ENCODE data around the gene DLG5. TPM values are rescaled to one million over a fixed set of nuclear protein-coding genes. Genes with fewer than 3 reads are reported as not detected.

Gene DLG5
- total RNA-seq, 1 experiment from 2014 or later = 69.7 TPM

DNA sequence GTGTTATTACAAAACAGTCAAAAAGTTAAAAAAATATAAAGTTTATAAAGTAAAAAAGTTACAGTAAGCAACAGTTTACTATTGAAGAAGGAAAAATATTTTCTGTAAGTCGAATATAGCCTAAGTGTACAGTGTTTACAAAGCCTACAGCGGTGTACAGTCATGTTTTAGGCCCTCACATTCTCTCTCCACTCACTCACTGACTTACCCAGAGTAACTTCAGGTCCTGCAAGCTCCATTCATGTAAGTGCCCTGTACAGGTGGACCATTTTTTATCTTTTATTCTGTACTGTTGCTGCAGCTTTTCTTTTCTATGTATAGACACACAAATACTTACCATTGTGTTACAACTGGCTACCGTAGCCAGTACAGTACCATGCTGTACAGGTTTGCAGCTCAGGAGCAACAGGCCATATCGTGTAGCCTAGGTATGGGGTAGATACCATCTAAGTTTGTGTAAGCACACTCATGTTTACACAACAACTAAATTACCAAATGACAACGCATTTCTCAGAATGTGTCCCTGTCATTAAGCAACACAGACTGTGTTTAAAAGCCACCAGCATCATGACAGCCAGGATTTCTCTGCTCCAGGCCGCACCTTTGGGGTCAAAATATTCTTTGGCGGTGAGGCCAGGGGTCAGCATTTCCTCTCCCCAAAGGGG, 67.2 kb downstream of the DLG5 start:
- H3K9me3 Mint-ChIP-seq (ENCODE audit: unreplicated experiment) = no peaks in the 10 kb centered on the region
- TF ChIP-seq, protein P1, sequence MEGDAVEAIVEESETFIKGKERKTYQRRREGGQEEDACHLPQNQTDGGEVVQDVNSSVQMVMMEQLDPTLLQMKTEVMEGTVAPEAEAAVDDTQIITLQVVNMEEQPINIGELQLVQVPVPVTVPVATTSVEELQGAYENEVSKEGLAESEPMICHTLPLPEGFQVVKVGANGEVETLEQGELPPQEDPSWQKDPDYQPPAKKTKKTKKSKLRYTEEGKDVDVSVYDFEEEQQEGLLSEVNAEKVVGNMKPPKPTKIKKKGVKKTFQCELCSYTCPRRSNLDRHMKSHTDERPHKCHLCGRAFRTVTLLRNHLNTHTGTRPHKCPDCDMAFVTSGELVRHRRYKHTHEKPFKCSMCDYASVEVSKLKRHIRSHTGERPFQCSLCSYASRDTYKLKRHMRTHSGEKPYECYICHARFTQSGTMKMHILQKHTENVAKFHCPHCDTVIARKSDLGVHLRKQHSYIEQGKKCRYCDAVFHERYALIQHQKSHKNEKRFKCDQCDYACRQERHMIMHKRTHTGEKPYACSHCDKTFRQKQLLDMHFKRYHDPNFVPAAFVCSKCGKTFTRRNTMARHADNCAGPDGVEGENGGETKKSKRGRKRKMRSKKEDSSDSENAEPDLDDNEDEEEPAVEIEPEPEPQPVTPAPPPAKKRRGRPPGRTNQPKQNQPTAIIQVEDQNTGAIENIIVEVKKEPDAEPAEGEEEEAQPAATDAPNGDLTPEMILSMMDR (IDR thresholded peaks at IDR 0.05; ENCODE audit: insufficient read depth in 1 of 2, low read depth in 1 of 2, low read length in 1 of 2, severe bottlenecking in 1 of 2, unreplicated experiment in 1 of 2) = no peak
- CTCF ChIA-PET = interaction anchor here (0.5 to 1.6 kb wide), 2 partner anchors 13 to 340 kb away, joined by 3 to 4 read pairs; no protein-coding TSS in a partner anchor
- no peaks in the 10 kb centered on the region for H3K27me3 Mint-ChIP-seq (ENCODE audit: insufficient read depth, unreplicated experiment)
- POLR2A ChIA-PET = no interaction called here
- peaks cover 46% of the 10 kb centered on the region for H3K36me3 Mint-ChIP-seq (ENCODE audit: insufficient read depth, unreplicated experiment)
- no peaks in the 10 kb centered on the region for H3K9me3 ChIP-seq
- H3K4me1 Mint-ChIP-seq (ENCODE audit: low read depth, unreplicated experiment) = peaks cover 15% of the 10 kb centered on the region
- intact Hi-C loops (cut with micrococcal nuclease; ENCODE audit: unreplicated experiment) = no loop called here
- H3K4me3 Mint-ChIP-seq (ENCODE audit: unreplicated experiment) = no peak overlapping the region
- H3K27me3 ChIP-seq (replicated peaks; ENCODE audit: control insufficient read depth, insufficient read depth, low read length) = no peaks in the 10 kb centered on the region
- no peak overlapping the region for H3K27ac Mint-ChIP-seq (ENCODE audit: unreplicated experiment)
- DNase-seq = no peak
- peaks cover 13% of the 10 kb centered on the region for H3K4me1 ChIP-seq
- H3K4me3 ChIP-seq (ENCODE audit: low read depth, low read length) = no peak overlapping the region
- no TSS peak for BruUV-seq (replicated peaks)
- H3K36me3 ChIP-seq (ENCODE audit: control insufficient read depth, insufficient read depth, low read length) = 0 out of 2 replicates have a peak, but pooled peaks cover 2% of the 10 kb centered on the region

DNA sequence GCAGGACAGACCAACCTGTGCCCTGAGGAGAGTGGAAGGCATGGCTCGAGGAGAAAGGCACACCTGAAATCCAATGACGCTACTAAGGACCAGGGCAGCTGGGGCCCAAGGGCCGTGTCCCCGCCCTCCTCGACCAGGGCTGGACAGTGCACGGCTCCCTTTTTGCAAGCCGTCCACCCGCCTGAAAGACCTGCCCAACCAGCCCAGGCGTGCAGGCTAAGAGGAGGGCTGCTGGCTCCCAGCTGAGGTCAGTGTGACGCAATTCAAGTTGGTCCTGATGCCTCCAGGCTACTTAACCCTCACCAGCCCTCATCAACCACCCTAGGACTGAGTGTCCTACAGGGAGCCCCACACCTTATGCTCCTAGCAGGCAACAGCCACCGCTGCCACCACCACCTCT, 69.3 kb downstream of the DLG5 start:
- Mint-ChIP-seq H3K36me3 (ENCODE audit: insufficient read depth, unreplicated experiment) (peaks cover 50% of the 10 kb centered on the region), H3K4me3 (ENCODE audit: unreplicated experiment) (no peak overlapping the region), H3K4me1 (ENCODE audit: low read depth, unreplicated experiment) (peaks cover 15% of the 10 kb centered on the region), H3K27me3 (ENCODE audit: insufficient read depth, unreplicated experiment) (no peaks in the 10 kb centered on the region), H3K27ac (ENCODE audit: unreplicated experiment) (peak overlapping the region; percentile 74), H3K9me3 (ENCODE audit: unreplicated experiment) (no peaks in the 10 kb centered on the region)
- BruUV-seq (replicated peaks) = no TSS peak
- peak; percentile 86 for DNase-seq
- POLR2A ChIA-PET = no interaction called here
- H3K27me3 ChIP-seq (replicated peaks; ENCODE audit: control insufficient read depth, insufficient read depth, low read length) = no peaks in the 10 kb centered on the region
- H3K4me1 ChIP-seq = peaks cover 13% of the 10 kb centered on the region
- TF ChIP-seq, protein P1 (IDR thresholded peaks at IDR 0.05; ENCODE audit: insufficient read depth in 1 of 2, low read depth in 1 of 2, low read length in 1 of 2, severe bottlenecking in 1 of 2, unreplicated experiment in 1 of 2) = no peak
- CTCF ChIA-PET = interaction anchor here (0.5 kb wide), 1 partner anchor 189 kb away, joined by 3 read pairs; no protein-coding TSS in a partner anchor
- no peaks in the 10 kb centered on the region for H3K9me3 ChIP-seq
- no peak overlapping the region for H3K4me3 ChIP-seq (ENCODE audit: low read depth, low read length)
- intact Hi-C loops (cut with micrococcal nuclease; ENCODE audit: unreplicated experiment) = loop anchor here (1.0 to 2.0 kb wide), 2 partner anchors 8 to 32 kb away; no protein-coding TSS in a partner anchor
- peaks cover 6% of the 10 kb centered on the region for H3K36me3 ChIP-seq (ENCODE audit: control insufficient read depth, insufficient read depth, low read length)

DNA sequence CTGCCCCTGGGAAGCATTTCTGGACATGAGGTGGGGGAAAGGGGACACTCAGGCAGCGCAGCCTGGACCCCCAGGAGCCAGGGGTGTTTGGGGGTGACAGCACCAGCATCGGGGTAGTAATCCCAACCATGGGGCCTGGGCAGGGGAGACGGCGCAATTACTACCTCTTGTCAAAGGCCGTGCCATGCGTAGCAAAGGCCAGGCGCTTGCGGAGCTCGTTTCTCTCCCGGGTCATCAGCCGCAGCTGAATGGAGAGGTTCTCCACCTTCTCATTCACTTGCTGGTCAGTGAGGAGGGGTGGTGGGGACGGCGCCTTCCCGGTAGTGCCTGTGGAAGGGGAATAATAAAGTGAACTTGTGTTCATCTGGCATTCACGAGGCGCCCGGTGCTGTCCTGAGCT, 70.0 kb downstream of the DLG5 start:
- intact Hi-C loops (cut with micrococcal nuclease; ENCODE audit: unreplicated experiment) = loop anchor here (2.0 kb wide), 1 partner anchor 32 kb away; no protein-coding TSS in a partner anchor
- Histone ChIP-seq H3K27me3 (replicated peaks; ENCODE audit: control insufficient read depth, insufficient read depth, low read length) (no peaks in the 10 kb centered on the region), H3K4me1 (peaks cover 13% of the 10 kb centered on the region), H3K9me3 (no peaks in the 10 kb centered on the region), H3K4me3 (ENCODE audit: low read depth, low read length) (no peak overlapping the region), H3K36me3 (ENCODE audit: control insufficient read depth, insufficient read depth, low read length) (peaks cover 6% of the 10 kb centered on the region)
- H3K4me1 Mint-ChIP-seq (ENCODE audit: low read depth, unreplicated experiment) = peaks cover 15% of the 10 kb centered on the region
- H3K27ac Mint-ChIP-seq (ENCODE audit: unreplicated experiment) = no peak overlapping the region
- no peak for DNase-seq
- H3K27me3 Mint-ChIP-seq (ENCODE audit: insufficient read depth, unreplicated experiment) = no peaks in the 10 kb centered on the region
- POLR2A ChIA-PET = no interaction called here
- peaks cover 51% of the 10 kb centered on the region for H3K36me3 Mint-ChIP-seq (ENCODE audit: insufficient read depth, unreplicated experiment)
- H3K4me3 Mint-ChIP-seq (ENCODE audit: unreplicated experiment) = no peak overlapping the region
- TF ChIP-seq, protein P1 (IDR thresholded peaks at IDR 0.05; ENCODE audit: insufficient read depth in 1 of 2, low read depth in 1 of 2, low read length in 1 of 2, severe bottlenecking in 1 of 2, unreplicated experiment in 1 of 2) = no peak
- H3K9me3 Mint-ChIP-seq (ENCODE audit: unreplicated experiment) = no peaks in the 10 kb centered on the region
- CTCF ChIA-PET = no interaction called here
- BruUV-seq (replicated peaks) = no TSS peak

All from Caco-2 (cell line).